Cardiac fibroblast (primary cell): ENCODE measurements around the gene LHPP.

Source experiments
- DNase-seq, 2 donors: peaks; one replicate each; pipeline versions ENCODE4 v3.0.0 to v3.0.0-alpha.2; 2010; ENCODE audit warnings: low read depth in 2 of 2
- H3K4me3 ChIP-seq, 2 donors: replicated peaks in 1 of 2; 1 replicate in 1 of 2; 2 replicates in 1 of 2; pipeline ENCODE4 v1.5.1; 2011; ENCODE audit warnings: low read depth in 2 of 2, low read length in 2 of 2, mild to moderate bottlenecking in 2 of 2, moderate library complexity in 1 of 2
- CTCF ChIP-seq: IDR thresholded peaks from one replicate; pipeline ENCODE4 v1.5.1; 2011; ENCODE audit warnings: low read depth, mild to moderate bottlenecking, low read length, inconsistent platforms

LHPP gene

GRCh38 chr10:124624466-124624865 lies 162.8 kb downstream of the LHPP start:
- DNase-seq, result no peak
- no peak overlapping the region for H3K4me3 ChIP-seq
- TF ChIP-seq CTCF, result no peak

GRCh38 chr10:124624895-124625294 lies 163.3 kb downstream of the LHPP start:
- H3K4me3 ChIP-seq, result no peak overlapping the region
- DNase-seq, result no peak
- TF ChIP-seq CTCF, result no peak

GRCh38 chr10:124625831-124626238 lies 164.2 kb downstream of the LHPP start:
- no peak for TF ChIP-seq CTCF
- H3K4me3 ChIP-seq, result no peak overlapping the region
- DNase-seq, result peak in 1 of 2 donors; percentile 43

- DNase-seq, result no peak
- no peak for TF ChIP-seq CTCF
- no peak overlapping the region for H3K4me3 ChIP-seq
These were observed 165.2 kb downstream of the LHPP start for GRCh38 chr10:124626759-124627380.

- no peak for TF ChIP-seq CTCF
- no peak for DNase-seq
- H3K4me3 ChIP-seq, result no peak overlapping the region
These were observed 166.4 kb downstream of the LHPP start for GRCh38 chr10:124627866-124628675.

GRCh38 chr10:124628676-124629021 lies 167.0 kb downstream of the LHPP start:
- TF ChIP-seq CTCF, result no peak
- no peak overlapping the region for H3K4me3 ChIP-seq
- DNase-seq, result no peak
